Astrocyte (in vitro differentiated cells and primary cell): Measurements from ENCODE around the gene ATP6V1E1. TPM values are rescaled to one million over a fixed set of nuclear protein-coding genes. Genes with fewer than 3 reads are reported as not detected.

ENCODE experiments used
- DNase-seq: peaks from one replicate; pipeline ENCODE4 v3.0.0-alpha.2; 2010; ENCODE audit warnings: low read depth
- FAIRE-seq: peaks from 2 replicates; lab custom pipeline; 2011; peaks lifted over from hg19 to GRCh38; lab: Jason Lieb, UNC
- H2AFZ ChIP-seq: 2 replicates; pipeline ENCODE4 v1.6.0; 2012; ENCODE audit warnings: low read depth, low read length, inconsistent platforms
- H3K27ac ChIP-seq: 2 replicates; pipeline ENCODE4 v1.5.1; 2011; ENCODE audit warnings: low read depth, low read length, inconsistent platforms
- H3K27me3 ChIP-seq: 2 replicates; pipeline ENCODE4 v1.6.0; 2011; ENCODE audit warnings: low read length, inconsistent platforms; ENCODE audit not compliant: insufficient read depth
- H3K36me3 ChIP-seq: 2 replicates; pipeline ENCODE4 v1.5.1; 2011; ENCODE audit warnings: low read length, inconsistent platforms; ENCODE audit not compliant: insufficient read depth
- H3K4me1 ChIP-seq: 2 replicates; pipeline ENCODE4 v1.5.1; 2011; ENCODE audit warnings: low read length, inconsistent platforms; ENCODE audit not compliant: insufficient read depth
- H3K4me2 ChIP-seq: 2 replicates; pipeline ENCODE4 v1.6.0; 2012; ENCODE audit warnings: low read length, inconsistent platforms
- H3K4me3 ChIP-seq: 2 replicates; pipeline ENCODE4 v1.5.1; 2011; ENCODE audit warnings: low read depth, mild to moderate bottlenecking, low read length, inconsistent platforms; ENCODE audit not compliant: insufficient read depth
- H3K79me2 ChIP-seq: 2 replicates; pipeline ENCODE4 v1.6.0; 2012; ENCODE audit warnings: mild to moderate bottlenecking, low read length, inconsistent platforms; ENCODE audit not compliant: insufficient read depth
- H3K9ac ChIP-seq: 2 replicates; pipeline ENCODE4 v1.6.0; 2012; ENCODE audit warnings: mild to moderate bottlenecking, low read length, inconsistent platforms
- H3K9me3 ChIP-seq: 2 replicates; pipeline ENCODE4 v1.5.1; 2012; ENCODE audit warnings: low read depth, mild to moderate bottlenecking, low read length, inconsistent platforms; ENCODE audit not compliant: insufficient read depth
- H4K20me1 ChIP-seq: 2 replicates; pipeline ENCODE4 v1.6.0; 2012; ENCODE audit warnings: low read length, inconsistent platforms; ENCODE audit not compliant: insufficient read depth
- H3K27ac Mint-ChIP-seq: one replicate; pipeline ENCODE4 v1.8.0; 2021; ENCODE audit warnings: mild to moderate bottlenecking, mixed read lengths; ENCODE audit not compliant: unreplicated experiment
- H3K27me3 Mint-ChIP-seq: one replicate; pipeline ENCODE4 v1.8.0; 2021; ENCODE audit warnings: low read depth, mixed read lengths; ENCODE audit not compliant: unreplicated experiment
- H3K36me3 Mint-ChIP-seq: one replicate; pipeline ENCODE4 v1.8.0; 2021; ENCODE audit warnings: low read depth, mixed read lengths; ENCODE audit not compliant: unreplicated experiment
- H3K4me1 Mint-ChIP-seq: one replicate; pipeline ENCODE4 v1.8.0; 2021; ENCODE audit warnings: low read depth, mixed read lengths; ENCODE audit not compliant: unreplicated experiment
- H3K4me3 Mint-ChIP-seq: one replicate; pipeline ENCODE4 v1.8.0; 2021; ENCODE audit warnings: mild to moderate bottlenecking, moderate library complexity, mixed read lengths; ENCODE audit not compliant: unreplicated experiment
- H3K9me3 Mint-ChIP-seq: one replicate; pipeline ENCODE4 v1.8.0; 2021; ENCODE audit warnings: mild to moderate bottlenecking, mixed read lengths; ENCODE audit not compliant: unreplicated experiment
- EZH2 ChIP-seq: IDR thresholded peaks from 2 replicates; pipeline ENCODE4 v1.6.1; 2012; ENCODE audit warnings: mild to moderate bottlenecking, low read length, inconsistent platforms; ENCODE audit not compliant: insufficient read depth
- total RNA-seq: library from RNA; stranded (reverse); gene quantifications from 2 replicates; pipeline ENCODE4 v1.2.1, GENCODE V29; 2021
- TF ChIP-seq, protein P1 (sequence below): IDR thresholded peaks from 2 replicates; pipeline ENCODE4 v1.5.1; 2011; ENCODE audit warnings: low read depth, mild to moderate bottlenecking, inconsistent platforms, low read length, moderate library complexity; ENCODE audit not compliant: insufficient read depth

Gene ATP6V1E1
- total RNA-seq, 1 donor from 2014 or later, result 160 TPM

DNA sequence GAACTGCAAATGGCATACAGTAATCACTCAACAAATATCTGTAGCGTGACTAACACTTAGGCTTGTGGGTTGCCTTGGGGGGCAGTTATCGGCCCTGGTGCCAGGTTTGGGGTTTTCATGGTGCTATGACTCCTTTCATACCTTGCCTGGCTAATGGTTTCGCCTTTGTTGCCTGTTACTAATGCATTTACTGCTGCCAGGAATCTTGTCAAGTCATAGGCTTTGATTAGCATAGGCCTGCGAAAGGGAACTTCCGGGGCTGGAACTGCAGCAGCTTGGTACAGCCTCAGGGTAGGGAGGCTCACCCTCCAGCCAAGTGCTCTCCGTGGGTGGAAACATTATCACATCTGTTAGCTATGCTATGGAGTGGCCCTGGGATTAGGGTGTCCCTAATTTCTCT, 52.1 kb downstream of the ATP6V1E1 start:
- peak overlapping the region; percentile 50 for H3K4me2 ChIP-seq
- TF ChIP-seq, protein P1, sequence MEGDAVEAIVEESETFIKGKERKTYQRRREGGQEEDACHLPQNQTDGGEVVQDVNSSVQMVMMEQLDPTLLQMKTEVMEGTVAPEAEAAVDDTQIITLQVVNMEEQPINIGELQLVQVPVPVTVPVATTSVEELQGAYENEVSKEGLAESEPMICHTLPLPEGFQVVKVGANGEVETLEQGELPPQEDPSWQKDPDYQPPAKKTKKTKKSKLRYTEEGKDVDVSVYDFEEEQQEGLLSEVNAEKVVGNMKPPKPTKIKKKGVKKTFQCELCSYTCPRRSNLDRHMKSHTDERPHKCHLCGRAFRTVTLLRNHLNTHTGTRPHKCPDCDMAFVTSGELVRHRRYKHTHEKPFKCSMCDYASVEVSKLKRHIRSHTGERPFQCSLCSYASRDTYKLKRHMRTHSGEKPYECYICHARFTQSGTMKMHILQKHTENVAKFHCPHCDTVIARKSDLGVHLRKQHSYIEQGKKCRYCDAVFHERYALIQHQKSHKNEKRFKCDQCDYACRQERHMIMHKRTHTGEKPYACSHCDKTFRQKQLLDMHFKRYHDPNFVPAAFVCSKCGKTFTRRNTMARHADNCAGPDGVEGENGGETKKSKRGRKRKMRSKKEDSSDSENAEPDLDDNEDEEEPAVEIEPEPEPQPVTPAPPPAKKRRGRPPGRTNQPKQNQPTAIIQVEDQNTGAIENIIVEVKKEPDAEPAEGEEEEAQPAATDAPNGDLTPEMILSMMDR, result no peak
- no peak for TF ChIP-seq EZH2
- H4K20me1 ChIP-seq, result no peaks in the 10 kb centered on the region
- peaks cover 12% of the 10 kb centered on the region for H3K4me1 ChIP-seq
- no peak overlapping the region for H3K4me3 Mint-ChIP-seq
- H2AFZ ChIP-seq, result no peak overlapping the region
- H3K4me1 Mint-ChIP-seq, result no peaks in the 10 kb centered on the region
- H3K9me3 ChIP-seq, result no peaks in the 10 kb centered on the region
- FAIRE-seq, result peak; percentile 94
- H3K27ac Mint-ChIP-seq, result peak overlapping the region; percentile 80
- no peaks in the 10 kb centered on the region for H3K79me2 ChIP-seq
- no peaks in the 10 kb centered on the region for H3K27me3 ChIP-seq
- peaks cover 10% of the 10 kb centered on the region for H3K27me3 Mint-ChIP-seq
- H3K4me3 ChIP-seq, result no peak overlapping the region
- H3K9ac ChIP-seq, result peak overlapping the region; percentile 50
- no peaks in the 10 kb centered on the region for H3K36me3 ChIP-seq
- H3K36me3 Mint-ChIP-seq, result peaks cover 2% of the 10 kb centered on the region
- H3K9me3 Mint-ChIP-seq, result no peaks in the 10 kb centered on the region
- DNase-seq, result peak; percentile 99
- H3K27ac ChIP-seq, result peak overlapping the region; percentile 80

- Histone ChIP-seq H3K36me3 (no peaks in the 10 kb centered on the region), H2AFZ (no peak overlapping the region)
These were observed 52.9 kb downstream of the ATP6V1E1 start for GRCh38 chr22:17575681-17576080.

GRCh38 chr22:17575151-17575550, 53.4 kb downstream of the ATP6V1E1 start:
- Mint-ChIP-seq H3K4me3 (no peak overlapping the region), H3K9me3 (no peaks in the 10 kb centered on the region), H3K27ac (no peak overlapping the region), H3K4me1 (peaks cover 6% of the 10 kb centered on the region), H3K36me3 (peaks cover under 1% of the 10 kb centered on the region), H3K27me3 (peaks cover 10% of the 10 kb centered on the region)
- Histone ChIP-seq H4K20me1 (no peaks in the 10 kb centered on the region), H2AFZ (no peak overlapping the region), H3K27me3 (no peaks in the 10 kb centered on the region), H3K36me3 (no peaks in the 10 kb centered on the region), H3K4me1 (peaks cover 23% of the 10 kb centered on the region), H3K9me3 (no peaks in the 10 kb centered on the region), H3K79me2 (no peaks in the 10 kb centered on the region), H3K4me3 (no peak overlapping the region), H3K9ac (peak overlapping the region; percentile 36), H3K4me2 (no peak overlapping the region), H3K27ac (no peak overlapping the region)
- peak; percentile 14 for DNase-seq
- no peak for FAIRE-seq
- TF ChIP-seq, protein P1, result no peak
- TF ChIP-seq EZH2, result no peak

More at GRCh38 chr22:17575681-17576080, 52.9 kb downstream of the ATP6V1E1 start:
- H4K20me1 ChIP-seq, result no peaks in the 10 kb centered on the region
- DNase-seq (no peak), FAIRE-seq (no peak)
- Mint-ChIP-seq H3K4me3 (no peak overlapping the region), H3K27me3 (peaks cover 10% of the 10 kb centered on the region), H3K9me3 (no peaks in the 10 kb centered on the region), H3K4me1 (peaks cover 2% of the 10 kb centered on the region), H3K36me3 (peaks cover 2% of the 10 kb centered on the region), H3K27ac (no peak overlapping the region)
- H3K4me3 ChIP-seq, result no peak overlapping the region
- peaks cover 18% of the 10 kb centered on the region for H3K4me1 ChIP-seq
- no peaks in the 10 kb centered on the region for H3K27me3 ChIP-seq
- H3K9me3 ChIP-seq, result no peaks in the 10 kb centered on the region
- no peak for TF ChIP-seq EZH2
- TF ChIP-seq, protein P1, result no peak
- peak overlapping the region; percentile 50 for H3K4me2 ChIP-seq
- no peaks in the 10 kb centered on the region for H3K79me2 ChIP-seq
- peak overlapping the region; percentile 36 for H3K9ac ChIP-seq
- H3K27ac ChIP-seq, result peak overlapping the region; percentile 71
